Gastrocnemius medialis (tissue), 4 donors: ENCODE results near the gene DIP2C.

Experiments used
- POLR2A ChIP-seq, 2 donors: fragments of 450-650 bp; IDR thresholded peaks; one replicate each; pipeline ENCODE4 v1.6.1; 2017; ENCODE audit warnings: antibody characterized with exemption in 2 of 2, mild to moderate bottlenecking in 2 of 2, moderate library complexity in 2 of 2
- TF ChIP-seq, protein P1 (sequence below), 5 experiments: fragments of 450-650 bp in 3 of 5; fragments of 200-600 bp in 2 of 5; sonication (generic) in 2 of 5; IDR thresholded peaks in 4 of 5; conservative IDR thresholded peaks in 1 of 5; 1 replicate in 4 of 5; 2 replicates in 1 of 5; pipeline ENCODE4 v1.5.1; 2016 to 2019; ENCODE audit warnings: antibody characterized with exemption in 5 of 5, mild to moderate bottlenecking in 3 of 5, moderate library complexity in 3 of 5

DNA sequence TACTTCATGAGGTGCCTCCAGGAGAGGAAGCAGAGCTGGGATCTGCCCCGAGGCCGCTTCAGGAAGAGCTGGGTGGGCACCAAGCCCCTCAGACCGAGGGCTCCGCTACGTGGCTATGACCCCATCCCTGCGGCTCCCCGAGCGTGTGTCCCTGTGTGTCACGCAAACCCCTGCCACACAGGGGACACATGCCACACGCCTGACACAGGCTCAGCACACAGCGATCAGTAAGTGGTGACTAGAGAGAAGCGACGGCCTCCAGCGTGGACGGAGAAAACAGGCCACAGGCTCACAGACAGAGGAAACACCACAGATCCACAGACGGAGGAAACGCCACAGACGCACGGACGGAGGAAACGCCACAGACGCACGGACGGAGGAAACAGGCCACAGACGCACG lies 18.5 kb downstream of the DIP2C start:
- TF ChIP-seq POLR2A (IDR thresholded peaks at IDR 0.05) = no peak
- TF ChIP-seq, protein P1, sequence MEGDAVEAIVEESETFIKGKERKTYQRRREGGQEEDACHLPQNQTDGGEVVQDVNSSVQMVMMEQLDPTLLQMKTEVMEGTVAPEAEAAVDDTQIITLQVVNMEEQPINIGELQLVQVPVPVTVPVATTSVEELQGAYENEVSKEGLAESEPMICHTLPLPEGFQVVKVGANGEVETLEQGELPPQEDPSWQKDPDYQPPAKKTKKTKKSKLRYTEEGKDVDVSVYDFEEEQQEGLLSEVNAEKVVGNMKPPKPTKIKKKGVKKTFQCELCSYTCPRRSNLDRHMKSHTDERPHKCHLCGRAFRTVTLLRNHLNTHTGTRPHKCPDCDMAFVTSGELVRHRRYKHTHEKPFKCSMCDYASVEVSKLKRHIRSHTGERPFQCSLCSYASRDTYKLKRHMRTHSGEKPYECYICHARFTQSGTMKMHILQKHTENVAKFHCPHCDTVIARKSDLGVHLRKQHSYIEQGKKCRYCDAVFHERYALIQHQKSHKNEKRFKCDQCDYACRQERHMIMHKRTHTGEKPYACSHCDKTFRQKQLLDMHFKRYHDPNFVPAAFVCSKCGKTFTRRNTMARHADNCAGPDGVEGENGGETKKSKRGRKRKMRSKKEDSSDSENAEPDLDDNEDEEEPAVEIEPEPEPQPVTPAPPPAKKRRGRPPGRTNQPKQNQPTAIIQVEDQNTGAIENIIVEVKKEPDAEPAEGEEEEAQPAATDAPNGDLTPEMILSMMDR (IDR thresholded peaks at IDR 0.05 in 4 of 5, conservative IDR thresholded peaks at IDR 0.05 in 1 of 5) = no peak
